HL-60 (cell line): Measurements from ENCODE around the gene CD63.

Experiments used
- DNase-seq, 2 experiments: peaks; one replicate each; pipeline ENCODE4 v3.0.0-alpha.2; 2010 to 2020; ENCODE audit warnings: low read depth in 1 of 2, low spot score in 1 of 2
- H3K27ac ChIP-seq: fragments of 250-450 bp; sonication (Bioruptor Pico); replicated peaks from 2 replicates; pipeline ENCODE4 v1.5.1; 2020; ENCODE audit warnings: mild to moderate bottlenecking, moderate library complexity
- H3K27me3 ChIP-seq: fragments of 250-450 bp; sonication (Bioruptor Pico); 2 replicates; pipeline ENCODE4 v1.5.1; 2021; ENCODE audit warnings: mild to moderate bottlenecking, moderate library complexity; ENCODE audit not compliant: insufficient read depth, poor library complexity, severe bottlenecking
- H3K4me3 ChIP-seq: replicated peaks from 2 replicates; pipeline ENCODE4 v1.5.1; 2011; ENCODE audit warnings: mild to moderate bottlenecking, control low read depth, low read length; ENCODE audit not compliant: insufficient read depth
- CTCF ChIP-seq: IDR thresholded peaks from one replicate; pipeline ENCODE4 v1.5.1; 2011; ENCODE audit warnings: low read length, control low read depth, inconsistent platforms; ENCODE audit not compliant: insufficient read depth
- GABPA ChIP-seq: IDR thresholded peaks from 2 replicates; pipeline ENCODE4 v1.6.1; 2012; ENCODE audit warnings: low read depth
- POLR2AphosphoS5 ChIP-seq: IDR thresholded peaks from 2 replicates; pipeline ENCODE4 v1.6.1; 2012; ENCODE audit warnings: low read depth
- REST ChIP-seq: IDR thresholded peaks from 2 replicates; pipeline ENCODE4 v1.6.1; 2012; ENCODE audit warnings: low read depth; ENCODE audit not compliant: insufficient replicate concordance
- SPI1 ChIP-seq: IDR thresholded peaks from 2 replicates; pipeline ENCODE4 v1.6.1; 2012; ENCODE audit warnings: low read depth, mild to moderate bottlenecking, borderline replicate concordance

The CD63 gene

GRCh38 chr12:55716582-55716957 lies 12.2 kb downstream of the CD63 start:
- H3K27me3 ChIP-seq = no peaks in the 10 kb centered on the region
- peak overlapping the region; percentile 82 for H3K4me3 ChIP-seq
- H3K27ac ChIP-seq = peak overlapping the region; percentile 97
- no peak for DNase-seq
- peak; percentile 40; the same call in 1 of the 2 replicates for TF ChIP-seq SPI1
- TF ChIP-seq CTCF = no peak

- peak within 1 kb of the TSS; percentile 82 for H3K4me3 ChIP-seq
- no peaks in the 10 kb centered on the region for H3K27me3 ChIP-seq
- peak; percentile 69; the same call in 1 of the 2 replicates for TF ChIP-seq POLR2AphosphoS5
- TF ChIP-seq CTCF = no peak
- peak within 1 kb of the TSS; percentile 97 for H3K27ac ChIP-seq
- peak; percentile 93 for DNase-seq
Measured at GRCh38 chr12:55715833-55716581, 12.8 kb downstream of the CD63 start, which contains the start of gene BLOC1S1. Gene BLOC1S1 (plus strand): TSS chr12:55716046. CDS start chr12:55716052, 6 bp downstream.

GRCh38 chr12:55715169-55715764 lies 13.5 kb downstream of the CD63 start:
- H3K27me3 ChIP-seq = no peaks in the 10 kb centered on the region
- TF ChIP-seq SPI1 (no peak), GABPA (no peak), CTCF (no peak), POLR2AphosphoS5 (no peak), REST (no peak)
- peak overlapping the region; percentile 82 for H3K4me3 ChIP-seq
- no peak for DNase-seq
- peak overlapping the region; percentile 97 for H3K27ac ChIP-seq

GRCh38 chr12:55713721-55714120 lies 15.1 kb downstream of the CD63 start:
- no peak overlapping the region for H3K4me3 ChIP-seq
- no peaks in the 10 kb centered on the region for H3K27me3 ChIP-seq
- DNase-seq = no peak
- H3K27ac ChIP-seq = no peak overlapping the region
- no peak for TF ChIP-seq CTCF
